ENCODE results near the gene TMEM141.
"Not testable (repeated sequence)": the region's sequence is repeated elsewhere in the genome, so short reads cannot be mapped to it uniquely, and the experiment has no call there.

The TMEM141 gene

DNA sequence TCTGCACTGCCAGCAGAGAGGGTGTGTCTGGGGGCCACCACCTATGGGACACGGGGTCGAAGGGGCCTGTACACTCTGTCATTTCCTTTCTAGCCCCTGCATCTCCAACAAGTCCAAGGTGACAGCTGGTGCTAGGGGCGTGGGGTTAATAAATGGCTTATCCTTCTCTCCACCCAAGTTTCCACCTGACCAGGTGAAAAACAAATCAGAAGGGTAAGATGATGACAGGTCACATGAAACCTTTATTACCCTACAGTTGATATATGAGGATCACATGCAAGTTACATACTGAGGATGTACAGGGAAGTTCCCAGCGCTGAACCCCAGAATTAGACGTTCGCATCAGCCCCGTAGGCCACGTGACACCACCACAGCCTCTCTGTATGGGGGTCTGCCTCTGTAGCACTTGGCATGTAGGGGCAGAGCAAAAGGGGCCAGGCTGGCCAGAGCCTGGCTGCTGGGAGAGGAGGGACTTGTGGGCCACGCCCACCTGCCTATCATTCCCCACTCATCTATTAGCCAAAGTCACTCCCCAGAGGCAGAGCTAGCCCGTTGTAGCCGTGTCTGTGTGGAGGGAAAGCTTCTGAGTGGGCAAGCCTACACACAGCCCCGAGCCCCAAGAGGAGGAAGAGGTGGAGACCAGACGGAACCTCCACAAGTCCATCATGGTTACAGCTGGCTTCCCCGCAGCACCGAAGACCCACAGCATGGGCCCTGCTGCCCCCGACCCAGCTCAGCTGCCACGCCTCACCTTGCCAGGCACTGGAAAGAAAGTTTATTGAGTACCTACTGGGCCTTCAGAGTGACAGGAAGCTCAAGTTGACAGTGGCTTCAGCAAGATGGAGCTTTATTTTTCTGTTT, 2.2 kb downstream of the TMEM141 start:
- TF ChIP-seq, protein P1, sequence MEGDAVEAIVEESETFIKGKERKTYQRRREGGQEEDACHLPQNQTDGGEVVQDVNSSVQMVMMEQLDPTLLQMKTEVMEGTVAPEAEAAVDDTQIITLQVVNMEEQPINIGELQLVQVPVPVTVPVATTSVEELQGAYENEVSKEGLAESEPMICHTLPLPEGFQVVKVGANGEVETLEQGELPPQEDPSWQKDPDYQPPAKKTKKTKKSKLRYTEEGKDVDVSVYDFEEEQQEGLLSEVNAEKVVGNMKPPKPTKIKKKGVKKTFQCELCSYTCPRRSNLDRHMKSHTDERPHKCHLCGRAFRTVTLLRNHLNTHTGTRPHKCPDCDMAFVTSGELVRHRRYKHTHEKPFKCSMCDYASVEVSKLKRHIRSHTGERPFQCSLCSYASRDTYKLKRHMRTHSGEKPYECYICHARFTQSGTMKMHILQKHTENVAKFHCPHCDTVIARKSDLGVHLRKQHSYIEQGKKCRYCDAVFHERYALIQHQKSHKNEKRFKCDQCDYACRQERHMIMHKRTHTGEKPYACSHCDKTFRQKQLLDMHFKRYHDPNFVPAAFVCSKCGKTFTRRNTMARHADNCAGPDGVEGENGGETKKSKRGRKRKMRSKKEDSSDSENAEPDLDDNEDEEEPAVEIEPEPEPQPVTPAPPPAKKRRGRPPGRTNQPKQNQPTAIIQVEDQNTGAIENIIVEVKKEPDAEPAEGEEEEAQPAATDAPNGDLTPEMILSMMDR (conservative IDR thresholded peaks at IDR 0.05; ENCODE audit: low read length): no peak
- no peak for DNase-seq (ENCODE audit: low read depth)
- no peak overlapping the region for H3K4me3 ChIP-seq (ENCODE audit: low read length)

DNA sequence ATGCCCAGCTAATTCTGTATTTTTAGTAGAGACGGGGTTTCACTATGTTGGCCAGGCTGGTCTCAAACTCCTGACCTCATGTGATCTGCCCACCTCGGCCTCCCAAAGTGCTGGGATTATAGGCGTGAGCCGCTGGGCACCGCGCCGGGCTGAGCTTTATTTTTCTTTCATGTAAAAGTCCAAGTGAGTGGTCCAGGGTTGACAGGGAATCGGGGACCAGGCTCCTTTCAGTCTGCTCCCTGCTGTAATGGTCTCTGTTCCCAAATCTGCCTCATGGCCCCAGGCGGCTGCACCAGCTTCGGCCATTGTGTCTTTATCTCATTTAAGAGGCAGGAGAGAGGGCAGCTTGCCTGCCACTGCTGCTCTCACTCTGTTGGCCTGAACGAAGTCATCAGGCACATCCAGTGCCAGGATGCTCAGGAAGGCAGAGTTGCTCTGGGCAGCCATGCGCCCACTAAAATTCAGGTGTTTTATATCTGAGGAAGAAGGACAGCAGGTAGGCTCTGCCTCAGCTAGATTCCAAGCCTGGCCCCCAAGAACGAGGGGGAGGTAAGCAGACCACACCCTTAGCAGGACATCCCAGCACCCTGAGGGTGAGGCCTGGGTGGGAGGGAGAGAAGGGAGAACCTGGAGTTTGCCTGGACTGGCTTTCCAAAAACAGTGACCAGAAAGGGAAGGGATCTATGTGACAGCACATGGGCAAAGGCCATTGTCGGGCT, 3.3 kb downstream of the TMEM141 start:
- TF ChIP-seq, protein P1 (conservative IDR thresholded peaks at IDR 0.05; ENCODE audit: low read length): no peak
- no peak overlapping the region for H3K4me3 ChIP-seq (ENCODE audit: low read length)
- no peak for DNase-seq (ENCODE audit: low read depth)

DNA sequence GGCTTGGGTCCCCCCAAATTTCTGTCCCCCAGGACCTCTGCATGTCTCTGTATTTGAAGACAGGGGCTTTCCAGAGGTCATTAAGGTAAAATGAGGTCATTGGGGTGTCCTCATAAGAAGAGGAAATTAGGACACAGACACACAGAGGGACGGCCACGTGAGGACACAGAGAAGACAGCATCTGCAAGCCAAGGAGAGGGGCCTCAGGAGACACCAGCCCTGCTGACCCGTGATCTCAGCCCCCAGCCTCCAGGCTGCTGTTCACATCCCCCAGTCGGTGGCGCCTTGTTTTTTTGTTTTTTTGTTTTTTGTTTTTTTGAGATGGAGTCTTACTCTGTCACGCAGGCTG, 3.8 kb downstream of the TMEM141 start:
- TF ChIP-seq, protein P1 (conservative IDR thresholded peaks at IDR 0.05; ENCODE audit: low read length): no peak
- no peak for DNase-seq (ENCODE audit: low read depth)
- H3K4me3 ChIP-seq (ENCODE audit: low read length): no peak overlapping the region

DNA sequence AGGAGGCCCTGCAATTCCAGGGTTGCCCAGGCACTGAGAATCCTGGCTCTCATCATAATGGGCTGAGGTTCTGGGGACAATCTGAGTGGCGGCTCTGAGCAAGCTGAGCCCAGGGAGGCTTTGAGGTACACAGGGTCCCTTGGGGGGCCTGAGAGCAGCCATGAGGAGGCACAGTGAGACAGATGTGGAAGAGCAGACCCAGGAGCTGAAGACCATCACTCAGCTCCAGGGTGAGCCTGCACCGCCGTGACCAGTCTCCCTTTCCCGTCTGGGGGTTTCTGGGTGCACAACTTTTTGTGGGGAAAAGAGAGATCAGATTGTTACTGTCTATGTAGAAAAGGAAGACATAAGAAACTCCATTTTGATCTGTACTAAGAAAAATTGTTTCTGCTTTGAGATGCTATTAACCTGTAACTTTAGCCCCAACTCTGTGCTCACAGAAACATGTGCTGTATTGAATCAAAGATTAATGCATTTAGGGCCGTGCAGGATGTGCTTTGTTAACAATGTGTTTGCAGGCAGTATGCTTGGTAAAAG, 5.2 kb downstream of the TMEM141 start, which contains the start of gene CCDC183:
TSS of gene CCDC183 (plus strand) at position 101 of the 537 bp plus-strand sequence. CDS start at position 161, 60 bp downstream.
- no peak within 1 kb of the TSS for H3K4me3 ChIP-seq (ENCODE audit: low read length)
- DNase-seq (ENCODE audit: low read depth): no peak
- TF ChIP-seq, protein P1 (conservative IDR thresholded peaks at IDR 0.05; ENCODE audit: low read length): no peak

DNA sequence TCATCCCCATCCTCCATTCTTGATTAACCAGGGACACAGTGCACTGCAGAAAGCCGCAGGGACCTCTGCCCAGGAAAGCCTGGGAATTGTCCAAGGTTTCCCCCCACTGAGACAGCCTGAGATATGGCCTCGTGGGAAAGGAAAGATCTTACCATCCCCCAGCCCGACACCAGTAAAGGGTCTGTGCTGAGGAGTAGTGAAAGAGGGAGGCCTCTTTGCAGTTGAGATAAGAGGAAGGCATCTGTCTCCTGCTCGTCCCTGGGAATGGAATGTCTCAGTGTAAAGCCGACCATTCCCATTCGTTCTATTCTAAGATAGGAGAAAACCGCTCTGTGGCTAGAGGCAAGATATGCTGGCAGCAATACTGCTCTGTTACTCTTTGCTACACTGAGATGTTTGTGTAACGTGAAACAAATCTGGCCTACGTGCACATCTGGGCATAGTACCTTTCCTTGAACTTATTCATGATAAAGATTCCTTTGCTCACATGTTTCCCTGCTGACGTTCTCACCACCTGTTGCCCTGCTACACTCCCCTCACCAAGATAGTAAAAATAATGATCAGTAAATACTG, 5.7 kb downstream of the TMEM141 start:
- not testable (repeated sequence) for DNase-seq (ENCODE audit: low read depth)

GRCh38 chr9:136798708-136799078, 7.5 kb downstream of the TMEM141 start:
- TF ChIP-seq, protein P1 (conservative IDR thresholded peaks at IDR 0.05; ENCODE audit: low read length): no peak
- DNase-seq (ENCODE audit: low read depth): no peak
- H3K4me3 ChIP-seq (ENCODE audit: low read length): no peak overlapping the region

More for the DNA sequence above, 5.7 kb downstream of the TMEM141 start:
- not testable (repeated sequence) for H3K4me3 ChIP-seq (ENCODE audit: low read length)

- no peak for DNase-seq (ENCODE audit: low read depth)
- H3K4me3 ChIP-seq (ENCODE audit: low read length): no peak overlapping the region
- TF ChIP-seq, protein P1 (conservative IDR thresholded peaks at IDR 0.05; ENCODE audit: low read length): no peak
Observed at GRCh38 chr9:136799079-136799853, 8.1 kb downstream of the TMEM141 start.

All from AG10803 (cell line).